Rectal smooth muscle tissue (tissue), 1 donor: ENCODE measurements around the gene KAZN.

Experiments
- H3K27ac ChIP-seq: one replicate; pipeline ENCODE4 v1.7.0; 2013; ENCODE audit warnings: low read depth, low read length, inconsistent platforms
- H3K27me3 ChIP-seq: one replicate; pipeline ENCODE4 v1.7.0; 2013; ENCODE audit warnings: low read length; ENCODE audit not compliant: control insufficient read depth, insufficient read depth
- H3K36me3 ChIP-seq: one replicate; pipeline ENCODE4 v1.7.0; 2013; ENCODE audit warnings: low read length; ENCODE audit not compliant: control insufficient read depth, insufficient read depth
- H3K4me1 ChIP-seq: one replicate; pipeline ENCODE4 v1.7.0; 2013; ENCODE audit warnings: low read length; ENCODE audit not compliant: control insufficient read depth, insufficient read depth
- H3K4me3 ChIP-seq: one replicate; pipeline ENCODE4 v1.7.0; 2013; ENCODE audit warnings: low read length
- H3K9ac ChIP-seq: one replicate; pipeline ENCODE4 v1.7.0; 2013; ENCODE audit warnings: low read length

KAZN gene

DNA sequence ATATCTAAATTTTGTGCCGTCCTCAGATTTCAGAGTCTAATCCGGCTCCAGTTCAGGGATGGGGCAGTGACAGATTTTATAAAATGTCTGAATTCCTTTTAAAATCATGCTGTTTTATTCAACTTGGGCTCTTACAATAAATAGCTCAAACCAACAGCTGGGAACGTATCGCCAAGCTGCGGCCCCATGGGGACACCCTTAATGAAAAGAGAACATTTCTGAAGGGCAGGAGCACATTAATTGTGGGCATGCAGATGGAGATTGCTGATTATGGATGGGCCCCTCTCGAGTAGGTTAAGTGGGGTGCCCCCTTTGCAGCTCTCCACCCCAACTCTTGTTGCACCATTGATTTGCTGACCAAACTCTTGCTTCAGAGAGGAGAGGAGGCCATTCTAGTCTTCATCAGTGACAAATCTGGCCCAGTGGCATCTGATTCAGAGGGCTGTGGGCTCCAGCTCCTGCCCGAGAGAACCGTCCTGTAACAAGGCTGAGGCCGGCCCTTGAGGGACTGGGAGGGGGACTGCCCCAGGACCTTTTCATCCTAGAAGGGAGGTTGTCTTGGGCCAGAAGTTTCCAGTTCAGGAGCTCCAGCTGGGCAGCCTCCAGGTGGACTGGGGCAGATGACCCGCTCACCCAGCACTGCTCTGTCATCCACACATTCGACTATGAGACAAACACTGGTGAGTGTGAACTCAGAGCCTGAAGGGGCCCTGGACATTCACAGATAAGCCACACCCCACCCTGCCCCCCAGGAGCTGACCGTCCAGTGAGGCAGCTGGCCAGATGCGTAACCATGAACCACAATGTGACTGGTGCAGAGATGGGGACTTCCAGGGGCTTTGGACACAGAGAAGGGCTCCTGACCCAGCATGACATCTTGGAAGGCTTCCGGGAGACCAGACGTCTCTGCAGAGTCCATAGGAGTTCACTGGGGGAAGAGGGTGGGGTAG is 500.0 kb downstream of the KAZN start:
- Histone ChIP-seq H3K9ac (no peak overlapping the region), H3K36me3 (no peaks in the 10 kb centered on the region), H3K27ac (no peak overlapping the region), H3K4me3 (no peak overlapping the region), H3K27me3 (peaks cover 5% of the 10 kb centered on the region), H3K4me1 (no peaks in the 10 kb centered on the region)

DNA sequence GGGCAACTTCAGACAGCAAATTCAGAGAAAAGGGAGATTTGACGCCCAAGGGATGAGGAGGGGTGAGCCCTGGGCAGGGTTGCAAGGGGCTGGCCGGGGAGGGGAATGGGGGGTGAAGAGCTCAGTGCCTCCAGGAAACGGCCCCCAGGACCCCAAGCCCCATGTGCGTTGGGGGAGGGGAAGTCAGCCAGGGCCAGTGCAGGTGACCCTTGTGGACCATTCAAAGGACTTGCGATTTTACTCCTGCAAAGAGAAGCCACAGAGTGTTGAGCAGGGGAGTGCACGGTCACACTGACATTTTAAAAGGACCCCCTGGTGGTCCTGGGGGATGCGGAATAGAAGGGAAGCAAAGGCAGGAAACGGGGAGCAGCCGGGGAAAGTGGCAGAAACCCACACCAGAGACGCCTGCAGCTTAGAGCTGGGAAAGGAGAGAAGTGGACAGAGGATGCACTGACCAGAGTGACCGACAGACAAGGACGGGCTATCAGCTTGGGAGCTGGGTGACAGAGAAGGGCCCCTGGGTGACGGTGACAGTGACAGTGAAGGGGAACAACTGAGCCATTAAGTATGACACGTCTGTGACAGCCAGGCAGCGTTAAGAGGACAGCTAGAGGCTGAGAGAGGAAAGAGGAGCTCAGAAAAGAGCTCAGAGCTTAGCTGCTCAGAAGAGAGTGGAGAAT is 501.1 kb downstream of the KAZN start:
- H3K27ac ChIP-seq: no peak overlapping the region
- no peak overlapping the region for H3K4me3 ChIP-seq
- no peak overlapping the region for H3K9ac ChIP-seq
- H3K4me1 ChIP-seq: no peaks in the 10 kb centered on the region
- no peaks in the 10 kb centered on the region for H3K36me3 ChIP-seq
- H3K27me3 ChIP-seq: peaks cover 5% of the 10 kb centered on the region

GRCh38 chr1:15100121-15100879 is 501.8 kb downstream of the KAZN start:
- Histone ChIP-seq H3K36me3 (no peaks in the 10 kb centered on the region), H3K27me3 (peaks cover 5% of the 10 kb centered on the region), H3K9ac (no peak overlapping the region), H3K4me1 (no peaks in the 10 kb centered on the region), H3K4me3 (no peak overlapping the region), H3K27ac (no peak overlapping the region)

DNA sequence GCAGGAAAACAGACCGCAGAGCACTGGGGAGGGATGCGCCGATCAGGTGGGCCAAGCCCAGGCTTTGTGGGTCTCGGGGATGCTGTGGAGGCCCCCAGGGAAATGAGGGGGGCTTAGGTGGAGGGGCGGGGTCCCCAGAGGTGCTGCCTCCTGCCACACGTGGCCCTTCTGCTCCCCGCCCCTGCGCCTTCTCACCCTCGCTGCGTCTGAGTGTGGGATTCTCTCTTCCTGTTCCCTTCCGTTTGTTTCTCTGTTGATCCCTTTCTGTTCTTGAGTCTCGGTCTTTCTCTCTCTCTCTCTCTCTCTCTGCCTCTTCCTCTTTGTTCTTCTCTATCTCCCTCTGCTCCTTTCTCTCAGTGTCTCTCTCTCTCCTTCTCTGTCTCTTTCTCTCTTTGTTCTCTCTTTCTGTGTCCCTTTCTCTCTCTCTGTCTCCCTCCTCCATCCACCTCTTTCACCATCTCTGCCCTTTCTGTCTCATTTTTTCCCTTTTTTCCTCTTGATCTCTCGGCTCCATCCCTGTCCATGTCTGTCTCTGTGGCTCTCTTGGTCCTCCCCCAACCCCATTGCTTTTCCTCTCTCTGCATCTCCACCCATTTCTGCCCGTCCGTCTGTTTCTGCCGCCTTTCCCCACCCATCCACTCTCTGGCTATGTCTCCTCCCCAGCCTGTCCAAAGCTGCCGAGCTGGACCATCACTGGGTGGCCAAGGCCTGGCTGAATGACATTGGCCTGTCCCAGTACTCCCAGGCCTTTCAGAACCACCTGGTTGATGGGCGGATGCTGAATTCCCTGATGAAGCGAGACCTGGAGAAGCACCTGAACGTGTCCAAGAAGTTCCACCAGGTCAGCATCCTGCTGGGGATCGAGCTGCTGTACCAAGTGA is 502.6 kb downstream of the KAZN start:
- peaks cover 5% of the 10 kb centered on the region for H3K27me3 ChIP-seq
- no peak overlapping the region for H3K9ac ChIP-seq
- no peaks in the 10 kb centered on the region for H3K36me3 ChIP-seq
- H3K27ac ChIP-seq: no peak overlapping the region
- H3K4me3 ChIP-seq: no peak overlapping the region
- no peaks in the 10 kb centered on the region for H3K4me1 ChIP-seq

GRCh38 chr1:15101801-15102200 is 503.3 kb downstream of the KAZN start:
- peaks cover 5% of the 10 kb centered on the region for H3K27me3 ChIP-seq
- no peaks in the 10 kb centered on the region for H3K36me3 ChIP-seq
- H3K4me1 ChIP-seq: no peaks in the 10 kb centered on the region
- H3K9ac ChIP-seq: no peak overlapping the region
- H3K27ac ChIP-seq: no peak overlapping the region
- H3K4me3 ChIP-seq: no peak overlapping the region

DNA sequence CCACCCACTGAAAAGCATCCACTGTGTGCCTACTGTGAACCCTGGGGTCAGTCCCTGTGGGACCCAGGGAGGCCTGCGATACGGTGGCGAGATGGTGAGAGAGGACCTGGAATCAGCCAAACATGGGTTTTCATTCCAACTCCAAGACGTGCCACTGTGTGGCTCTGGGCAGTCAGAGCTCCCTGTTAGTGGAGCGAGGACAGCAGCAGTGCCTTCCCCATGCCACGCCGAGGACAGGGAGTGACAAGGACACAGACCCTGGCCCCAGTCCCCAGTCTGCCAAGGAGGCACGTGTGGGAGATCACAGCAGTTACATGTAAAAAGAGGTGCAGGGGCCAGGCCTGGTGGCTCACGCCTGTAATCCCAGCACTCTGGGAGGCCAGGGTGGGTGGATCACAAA is 504.2 kb downstream of the KAZN start:
- no peak overlapping the region for H3K4me3 ChIP-seq
- no peak overlapping the region for H3K9ac ChIP-seq
- no peaks in the 10 kb centered on the region for H3K4me1 ChIP-seq
- no peak overlapping the region for H3K27ac ChIP-seq
- peaks cover 5% of the 10 kb centered on the region for H3K27me3 ChIP-seq
- H3K36me3 ChIP-seq: no peaks in the 10 kb centered on the region

GRCh38 chr1:15103211-15103610 is 504.7 kb downstream of the KAZN start:
- H3K27me3 ChIP-seq: peaks cover 5% of the 10 kb centered on the region
- H3K4me3 ChIP-seq: no peak overlapping the region
- H3K27ac ChIP-seq: no peak overlapping the region
- no peak overlapping the region for H3K9ac ChIP-seq
- H3K36me3 ChIP-seq: no peaks in the 10 kb centered on the region
- no peaks in the 10 kb centered on the region for H3K4me1 ChIP-seq

DNA sequence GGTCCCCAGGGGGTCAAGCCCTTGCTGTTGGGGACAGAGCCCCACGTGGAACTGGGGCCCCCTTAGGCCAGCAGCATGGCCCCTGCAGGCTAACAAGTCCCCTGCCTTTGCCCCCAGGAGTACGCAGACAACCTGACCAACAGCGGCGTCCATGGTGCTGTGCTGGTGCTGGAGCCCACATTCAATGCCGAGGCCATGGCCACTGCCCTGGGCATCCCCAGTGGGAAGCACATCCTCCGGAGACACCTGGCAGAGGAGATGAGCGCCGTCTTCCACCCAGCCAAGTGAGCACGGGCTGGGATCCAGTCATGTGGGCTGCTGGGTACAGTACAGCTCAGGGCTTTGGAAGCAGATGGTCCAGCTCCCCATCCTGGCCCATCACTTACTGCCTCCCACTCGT is 505.4 kb downstream of the KAZN start:
- Histone ChIP-seq H3K4me3 (no peak overlapping the region), H3K27me3 (peaks cover 5% of the 10 kb centered on the region), H3K36me3 (no peaks in the 10 kb centered on the region), H3K4me1 (no peaks in the 10 kb centered on the region), H3K9ac (no peak overlapping the region), H3K27ac (no peak overlapping the region)

DNA sequence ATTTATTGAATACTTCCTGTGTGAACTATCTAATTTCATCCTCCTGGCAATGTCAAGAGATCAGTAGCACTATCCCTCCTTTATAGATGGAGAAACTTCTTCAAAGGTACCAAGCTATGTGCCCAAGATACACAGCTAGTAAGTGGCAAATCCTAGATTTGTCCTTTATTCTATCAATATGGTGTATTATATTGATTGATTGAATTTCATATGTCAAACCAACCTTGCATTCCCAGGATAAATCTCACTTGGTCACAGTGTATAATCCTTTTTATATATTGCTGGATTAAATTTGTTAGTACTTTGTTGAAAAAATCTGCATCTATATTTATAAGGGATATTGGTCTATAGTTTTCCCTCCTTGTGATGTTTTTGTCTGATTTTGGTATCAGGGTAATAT is 506.3 kb downstream of the KAZN start:
- Histone ChIP-seq H3K36me3 (no peaks in the 10 kb centered on the region), H3K9ac (no peak overlapping the region), H3K27me3 (peaks cover 5% of the 10 kb centered on the region), H3K4me3 (no peak overlapping the region), H3K4me1 (no peaks in the 10 kb centered on the region), H3K27ac (no peak overlapping the region)

DNA sequence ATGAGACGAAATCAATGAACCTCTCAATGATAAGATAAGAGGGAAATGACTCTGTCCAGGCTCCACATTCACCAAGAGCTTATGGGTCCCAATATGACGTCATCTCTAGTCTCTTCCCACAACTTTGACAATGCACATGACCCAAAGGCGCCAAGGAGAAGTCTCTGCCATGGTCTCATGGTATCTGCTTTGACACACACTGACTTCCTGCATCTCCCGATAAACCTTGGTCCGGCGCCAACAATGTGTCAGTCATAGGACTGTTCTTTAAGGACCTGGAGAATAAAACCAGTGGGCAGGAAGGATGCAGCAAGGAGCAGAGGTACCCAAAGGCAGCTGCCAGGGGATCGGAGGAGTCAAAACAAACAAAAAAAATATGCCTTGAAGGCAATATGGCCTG is 508.1 kb downstream of the KAZN start:
- no peak overlapping the region for H3K27ac ChIP-seq
- H3K4me1 ChIP-seq: no peaks in the 10 kb centered on the region
- no peak overlapping the region for H3K4me3 ChIP-seq
- no peak overlapping the region for H3K9ac ChIP-seq
- no peaks in the 10 kb centered on the region for H3K36me3 ChIP-seq
- H3K27me3 ChIP-seq: no peaks in the 10 kb centered on the region

DNA sequence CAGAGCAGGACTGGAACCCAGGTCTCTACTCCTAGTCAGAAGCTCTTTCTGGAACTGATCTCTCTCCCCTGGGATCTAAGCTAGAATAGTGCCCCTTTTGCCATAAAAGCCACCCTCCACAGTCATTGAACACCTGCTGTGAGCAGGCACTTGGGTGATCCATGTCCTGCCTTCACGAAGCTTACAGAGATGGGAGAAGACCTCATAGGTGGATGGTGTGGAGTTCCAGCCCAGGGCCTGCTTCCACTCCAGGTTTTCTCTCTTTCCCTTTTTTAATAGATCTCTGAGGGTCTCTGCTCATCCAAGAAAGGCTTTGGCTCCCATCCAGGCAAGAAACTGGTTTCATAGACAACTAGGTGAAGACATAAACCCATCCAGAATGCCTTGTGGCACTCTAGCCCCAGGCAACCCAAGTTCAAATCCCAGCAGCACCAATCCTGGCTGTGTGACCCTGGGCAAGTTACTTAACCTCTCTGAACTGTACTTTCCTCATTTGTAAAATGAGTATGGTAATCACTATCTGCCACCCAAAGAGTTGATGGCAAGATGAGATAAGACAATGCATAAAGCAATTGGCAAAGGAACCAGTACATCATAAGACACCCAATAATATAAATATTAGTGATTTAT is 508.7 kb downstream of the KAZN start:
- Histone ChIP-seq H3K4me1 (no peaks in the 10 kb centered on the region), H3K4me3 (no peak overlapping the region), H3K27me3 (no peaks in the 10 kb centered on the region), H3K36me3 (no peaks in the 10 kb centered on the region), H3K27ac (no peak overlapping the region), H3K9ac (no peak overlapping the region)
